GM23248 (cell line): ENCODE measurements around the gene GMEB2. TPM values are rescaled to one million over a fixed set of nuclear protein-coding genes. Genes with fewer than 3 reads are reported as not detected.

Experiments used
- DNase-seq: peaks from one replicate; pipeline ENCODE4 v3.0.0-alpha.2; 2015
- H2AFZ ChIP-seq: fragments of 200-600 bp; sonication (generic); 2 replicates; pipeline ENCODE4 v1.6.1; 2016; ENCODE audit warnings: antibody characterized with exemption
- H3F3A ChIP-seq: fragments of 200-600 bp; sonication (generic); 2 replicates; pipeline ENCODE4 v1.6.1; 2016; ENCODE audit warnings: mild to moderate bottlenecking, antibody characterized with exemption, mixed run types; ENCODE audit not compliant: insufficient read depth
- H3K27ac ChIP-seq: fragments of 200-600 bp; sonication (generic); 2 replicates; pipeline ENCODE4 v1.5.1; 2016; ENCODE audit warnings: mild to moderate bottlenecking
- H3K27me3 ChIP-seq: fragments of 200-600 bp; sonication (generic); replicated peaks from 2 replicates; pipeline ENCODE4 v1.6.1; 2016; ENCODE audit warnings: mild to moderate bottlenecking; ENCODE audit not compliant: insufficient read depth
- H3K36me3 ChIP-seq: fragments of 200-600 bp; sonication (generic); 2 replicates; pipeline ENCODE4 v1.6.1; 2016; ENCODE audit warnings: low read depth, mild to moderate bottlenecking
- H3K4me1 ChIP-seq: fragments of 200-600 bp; sonication (generic); 2 replicates; pipeline ENCODE4 v1.6.1; 2016; ENCODE audit warnings: mild to moderate bottlenecking; ENCODE audit not compliant: insufficient read depth
- H3K4me2 ChIP-seq: fragments of 200-600 bp; sonication (generic); one replicate; pipeline ENCODE4 v1.6.1; 2016; ENCODE audit warnings: mild to moderate bottlenecking; ENCODE audit not compliant: unreplicated experiment
- H3K4me3 ChIP-seq: fragments of 200-600 bp; sonication (generic); 2 replicates; pipeline ENCODE4 v1.5.1; 2016; ENCODE audit warnings: mild to moderate bottlenecking
- H3K79me2 ChIP-seq: fragments of 200-600 bp; sonication (generic); 2 replicates; pipeline ENCODE4 v1.6.1; 2016; ENCODE audit warnings: mild to moderate bottlenecking; ENCODE audit not compliant: insufficient read depth
- H3K9ac ChIP-seq: fragments of 200-600 bp; sonication (generic); 2 replicates; pipeline ENCODE4 v1.6.1; 2016; ENCODE audit warnings: mild to moderate bottlenecking
- H3K9me2 ChIP-seq: fragments of 200-600 bp; sonication (generic); 2 replicates; pipeline ENCODE4 v1.6.1; 2016; ENCODE audit warnings: mixed run types, mild to moderate bottlenecking, moderate library complexity; ENCODE audit not compliant: insufficient read depth
- H3K9me3 ChIP-seq: fragments of 200-600 bp; sonication (generic); one replicate; pipeline ENCODE4 v1.6.1; 2017; ENCODE audit warnings: low read depth
- H4K20me1 ChIP-seq: fragments of 200-600 bp; sonication (generic); 2 replicates; pipeline ENCODE4 v1.6.0; 2016; ENCODE audit not compliant: insufficient read depth
- EZH2 ChIP-seq: fragments of 200-600 bp; sonication (generic); IDR thresholded peaks from 2 replicates; pipeline ENCODE4 v1.6.1; 2018; ENCODE audit warnings: antibody characterized with exemption, mild to moderate bottlenecking; ENCODE audit not compliant: insufficient read depth, poor library complexity, severe bottlenecking
- EZH2phosphoT487 ChIP-seq: fragments of 200-600 bp; sonication (generic); IDR thresholded peaks from 2 replicates; pipeline ENCODE4 v1.6.1; 2018; ENCODE audit warnings: antibody characterized with exemption, moderate library complexity, mild to moderate bottlenecking, low read depth; ENCODE audit not compliant: insufficient read depth
- WGBS, 2 experiments: methylation state at CpG; one replicate each; pipeline ENCODE4 v1.1.6; 2015 to 2017; ENCODE audit warnings: low lambda C conversion rate in 2 of 2, low coverage in 1 of 2; ENCODE audit errors: missing lambda C conversion rate in 2 of 2; 5-methylcytosine and 5-hydroxymethylcytosine counted together
- in situ Hi-C: fragments of 300-500 bp; cut with MboI; formaldehyde crosslinking; loops from 2 replicates; pipeline ENCODE4 v1.15.0; 2020
- polyA plus RNA-seq: library from polyadenylated mRNA; unstranded; fragments of >200 nt; fragmentation: Nextera tagmentation; extraction: Ambion mirVana; gene quantifications from 2 replicates; pipeline ENCODE4 v1.2.1, GENCODE V29; 2016
- total RNA-seq: library from RNA; depleted of rRNA; stranded (reverse); fragments of >200 nt; shearing (Covaris generic); gene quantifications from 2 replicates; pipeline ENCODE4 v1.2.3, GENCODE V29; 2014

GMEB2 gene
- total and polyA plus RNA-seq, 2 experiments from 2014 or later = 7.8 to 13.6 TPM

- TF ChIP-seq EZH2 (no peak), EZH2phosphoT487 (no peak)
- Histone ChIP-seq H3F3A (no peaks in the 10 kb centered on the region), H3K9me3 (no peaks in the 10 kb centered on the region), H3K27ac (no peak overlapping the region), H3K4me2 (no peak overlapping the region), H3K36me3 (no peaks in the 10 kb centered on the region), H2AFZ (no peak overlapping the region), H3K4me3 (no peak overlapping the region), H3K79me2 (no peaks in the 10 kb centered on the region), H3K4me1 (no peaks in the 10 kb centered on the region), H4K20me1 (no peaks in the 10 kb centered on the region), H3K9ac (no peak overlapping the region), H3K27me3 (no peaks in the 10 kb centered on the region), H3K9me2 (no peaks in the 10 kb centered on the region)
- DNase-seq = no peak
- in situ Hi-C loops = no loop called here
- WGBS, 2 experiments = 83 to 88% methylated on average over 11 of the region's 11 CpGs
Observed at GRCh38 chr20:63648895-63649589, 22.1 kb upstream of the GMEB2 start.

GRCh38 chr20:63648190-63648589, 21.3 kb upstream of the GMEB2 start:
- Histone ChIP-seq H3K9ac (no peak overlapping the region), H3K4me1 (no peaks in the 10 kb centered on the region), H3K36me3 (no peaks in the 10 kb centered on the region), H4K20me1 (no peaks in the 10 kb centered on the region), H3K9me2 (no peaks in the 10 kb centered on the region), H3K79me2 (no peaks in the 10 kb centered on the region), H3F3A (no peaks in the 10 kb centered on the region), H3K4me3 (no peak overlapping the region), H3K4me2 (no peak overlapping the region), H2AFZ (no peak overlapping the region), H3K27ac (no peak overlapping the region), H3K27me3 (no peaks in the 10 kb centered on the region), H3K9me3 (no peaks in the 10 kb centered on the region)
- WGBS, 2 experiments = 92 to 96% methylated on average over 6 of the region's 6 CpGs
- TF ChIP-seq EZH2phosphoT487 = no peak
- no peak for TF ChIP-seq EZH2
- no peak for DNase-seq
- in situ Hi-C loops = no loop called here

GRCh38 chr20:63645218-63645617, 18.3 kb upstream of the GMEB2 start:
- Histone ChIP-seq H3K36me3 (no peaks in the 10 kb centered on the region), H2AFZ (no peak overlapping the region), H3K9me2 (no peaks in the 10 kb centered on the region), H3K4me3 (no peak overlapping the region), H4K20me1 (no peaks in the 10 kb centered on the region), H3F3A (no peaks in the 10 kb centered on the region), H3K27ac (no peak overlapping the region), H3K79me2 (no peaks in the 10 kb centered on the region), H3K4me2 (no peak overlapping the region), H3K9me3 (no peaks in the 10 kb centered on the region), H3K4me1 (no peaks in the 10 kb centered on the region), H3K27me3 (no peaks in the 10 kb centered on the region), H3K9ac (no peak overlapping the region)
- no peak for TF ChIP-seq EZH2
- no peak for TF ChIP-seq EZH2phosphoT487
- no peak for DNase-seq
- in situ Hi-C loops = no loop called here
- WGBS, 2 experiments = 65 to 67% methylated on average over 4 of the region's 4 CpGs

GRCh38 chr20:63643946-63644345, 17.0 kb upstream of the GMEB2 start:
- no peaks in the 10 kb centered on the region for H3K27me3 ChIP-seq
- no peaks in the 10 kb centered on the region for H3K79me2 ChIP-seq
- H3K4me1 ChIP-seq = no peaks in the 10 kb centered on the region
- no peak overlapping the region for H2AFZ ChIP-seq
- no peaks in the 10 kb centered on the region for H3K36me3 ChIP-seq
- H3K9me3 ChIP-seq = no peaks in the 10 kb centered on the region
- no peaks in the 10 kb centered on the region for H3F3A ChIP-seq
- H3K4me3 ChIP-seq = no peak overlapping the region
- H3K9ac ChIP-seq = no peak overlapping the region
- no peaks in the 10 kb centered on the region for H3K9me2 ChIP-seq
- H3K4me2 ChIP-seq = no peak overlapping the region
- in situ Hi-C loops = no loop called here
- DNase-seq = no peak
- no peak for TF ChIP-seq EZH2
- TF ChIP-seq EZH2phosphoT487 = no peak
- 82 to 84% methylated on average over 13 to 15 of the region's 15 CpGs for WGBS, 2 experiments
- no peak overlapping the region for H3K27ac ChIP-seq
- no peaks in the 10 kb centered on the region for H4K20me1 ChIP-seq
